NB4 (cell line): ENCODE data around the gene SPSB1.

ENCODE experiments used
- POLR2A ChIP-seq: IDR thresholded peaks from 2 replicates; pipeline ENCODE4 v1.6.1; 2011; ENCODE audit warnings: mild to moderate bottlenecking; ENCODE audit not compliant: insufficient read length; ENCODE audit errors: extremely low read depth
- TF ChIP-seq, protein P1 (sequence below): IDR thresholded peaks from one replicate; pipeline ENCODE4 v1.5.1; 2012; ENCODE audit warnings: low read depth, low read length
- TF ChIP-seq, protein P2 (sequence below): IDR thresholded peaks from 2 replicates; pipeline ENCODE4 v1.6.1; 2011; ENCODE audit warnings: low read depth, low read length

DNA sequence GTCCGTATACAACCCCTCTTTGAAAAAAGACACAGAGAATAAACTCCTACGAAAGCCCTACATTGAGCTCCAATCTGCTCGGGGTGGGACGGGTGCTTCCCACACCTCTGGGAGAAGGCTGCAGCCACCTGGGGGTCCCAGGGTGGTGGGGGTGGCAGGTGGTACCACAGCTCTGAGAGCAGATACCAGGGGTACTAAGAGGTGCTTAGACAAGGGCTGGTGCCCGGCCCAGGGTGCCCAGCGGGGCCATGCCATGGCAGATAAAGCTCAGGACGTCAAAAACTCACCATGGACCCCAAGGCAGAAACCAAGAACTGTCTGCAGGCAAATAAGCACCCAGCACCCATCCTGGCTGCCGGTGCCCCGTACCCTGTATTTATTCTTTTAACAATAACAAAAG is 75.1 kb downstream of the SPSB1 start:
- TF ChIP-seq, protein P1, sequence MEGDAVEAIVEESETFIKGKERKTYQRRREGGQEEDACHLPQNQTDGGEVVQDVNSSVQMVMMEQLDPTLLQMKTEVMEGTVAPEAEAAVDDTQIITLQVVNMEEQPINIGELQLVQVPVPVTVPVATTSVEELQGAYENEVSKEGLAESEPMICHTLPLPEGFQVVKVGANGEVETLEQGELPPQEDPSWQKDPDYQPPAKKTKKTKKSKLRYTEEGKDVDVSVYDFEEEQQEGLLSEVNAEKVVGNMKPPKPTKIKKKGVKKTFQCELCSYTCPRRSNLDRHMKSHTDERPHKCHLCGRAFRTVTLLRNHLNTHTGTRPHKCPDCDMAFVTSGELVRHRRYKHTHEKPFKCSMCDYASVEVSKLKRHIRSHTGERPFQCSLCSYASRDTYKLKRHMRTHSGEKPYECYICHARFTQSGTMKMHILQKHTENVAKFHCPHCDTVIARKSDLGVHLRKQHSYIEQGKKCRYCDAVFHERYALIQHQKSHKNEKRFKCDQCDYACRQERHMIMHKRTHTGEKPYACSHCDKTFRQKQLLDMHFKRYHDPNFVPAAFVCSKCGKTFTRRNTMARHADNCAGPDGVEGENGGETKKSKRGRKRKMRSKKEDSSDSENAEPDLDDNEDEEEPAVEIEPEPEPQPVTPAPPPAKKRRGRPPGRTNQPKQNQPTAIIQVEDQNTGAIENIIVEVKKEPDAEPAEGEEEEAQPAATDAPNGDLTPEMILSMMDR: no peak
- no peak for TF ChIP-seq POLR2A
- TF ChIP-seq, protein P2, sequence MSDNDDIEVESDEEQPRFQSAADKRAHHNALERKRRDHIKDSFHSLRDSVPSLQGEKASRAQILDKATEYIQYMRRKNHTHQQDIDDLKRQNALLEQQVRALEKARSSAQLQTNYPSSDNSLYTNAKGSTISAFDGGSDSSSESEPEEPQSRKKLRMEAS: no peak
